ENCODE measurements around the gene TCP11L1. TPM values are rescaled to one million over a fixed set of nuclear protein-coding genes. Genes with fewer than 3 reads are reported as not detected.

TCP11L1 gene
- total and polyA plus RNA-seq, 8 donors, result 2.5 to 46.1 (median 24.5) TPM

- peaks cover 0 to 30% (median 10%) of the 10 kb centered on the region in 4 donors for H3K4me1 ChIP-seq
- WGBS, 5 donors, result 25 to 57% (median 43%) methylated on average over 1 of the region's 1 CpG
- H3K36me3 ChIP-seq, result peaks cover 0 to 9% (median 0%) of the 10 kb centered on the region in 4 donors
- intact Hi-C loops (cut with DNase I; ENCODE audit: low total_unique reads), result no loop called here
- no peak overlapping the region for H3K27ac ChIP-seq
- DNase-seq, result no peak
- no peak overlapping the region for H3K4me3 ChIP-seq
- no peaks in the 10 kb centered on the region for H3K9me3 ChIP-seq
- no peak for TF ChIP-seq EP300 (IDR thresholded peaks at IDR 0.05)
- no peak for TF ChIP-seq CTCF (IDR thresholded peaks at IDR 0.05)
- no peak for TF ChIP-seq POLR2A (IDR thresholded peaks at IDR 0.05)
- TF ChIP-seq POLR2AphosphoS5 (IDR thresholded peaks at IDR 0.05), result no peak
- H3K27me3 ChIP-seq, result no peaks in the 10 kb centered on the region
Observed at GRCh38 chr11:33021937-33022336, 17.4 kb upstream of the TCP11L1 start.

DNA sequence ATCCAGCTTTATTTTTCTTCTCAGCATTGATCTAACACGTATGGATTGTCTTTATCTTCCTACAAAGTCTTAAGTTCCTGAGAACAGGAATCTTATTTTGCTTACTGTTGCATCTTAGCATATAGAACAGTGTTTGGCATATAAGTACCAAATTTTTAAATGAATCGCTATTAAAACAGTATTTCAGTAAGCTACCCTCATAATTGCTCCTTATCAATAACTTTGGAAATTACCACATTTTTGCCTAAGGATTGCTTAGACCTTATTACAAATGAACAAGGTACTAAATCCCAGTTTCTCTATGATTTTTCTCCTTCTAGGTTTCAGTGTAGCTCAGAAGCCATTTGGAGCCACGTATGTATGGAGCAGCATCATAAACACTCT, 14.0 kb upstream of the TCP11L1 start:
- Histone ChIP-seq H3K36me3 (peaks cover 0 to 9% (median 0%) of the 10 kb centered on the region in 4 donors), H3K4me1 (peaks cover 0 to 20% (median 5%) of the 10 kb centered on the region in 4 donors), H3K4me3 (no peak overlapping the region), H3K27me3 (no peaks in the 10 kb centered on the region), H3K27ac (no peak overlapping the region), H3K9me3 (no peaks in the 10 kb centered on the region)
- TF ChIP-seq CTCF (IDR thresholded peaks at IDR 0.05) (no peak), POLR2AphosphoS5 (IDR thresholded peaks at IDR 0.05) (no peak), POLR2A (IDR thresholded peaks at IDR 0.05) (no peak), EP300 (IDR thresholded peaks at IDR 0.05) (no peak)
- 76 to 84% (median 79%) methylated on average over 3 of the region's 3 CpGs for whole genome bisulfite sequencing, 5 donors
- intact Hi-C loops (cut with DNase I; ENCODE audit: low total_unique reads), result no loop called here
- no peak for DNase-seq

GRCh38 chr11:33027233-33027632, 12.1 kb upstream of the TCP11L1 start:
- DNase-seq, result no peak
- H3K36me3 ChIP-seq, result peaks cover 0 to 9% (median 0%) of the 10 kb centered on the region in 4 donors
- WGBS, 5 donors, result 53 to 75% (median 71%) methylated on average over 2 of the region's 2 CpGs
- no peak overlapping the region for H3K27ac ChIP-seq
- H3K9me3 ChIP-seq, result no peaks in the 10 kb centered on the region
- TF ChIP-seq EP300 (IDR thresholded peaks at IDR 0.05) (no peak), CTCF (IDR thresholded peaks at IDR 0.05) (no peak), POLR2A (IDR thresholded peaks at IDR 0.05) (no peak), POLR2AphosphoS5 (IDR thresholded peaks at IDR 0.05) (no peak)
- peaks cover 0 to 6% (median 0%) of the 10 kb centered on the region in 4 donors for H3K4me1 ChIP-seq
- intact Hi-C loops (cut with DNase I; ENCODE audit: low total_unique reads), result no loop called here
- H3K4me3 ChIP-seq, result no peak overlapping the region
- H3K27me3 ChIP-seq, result no peaks in the 10 kb centered on the region

DNA sequence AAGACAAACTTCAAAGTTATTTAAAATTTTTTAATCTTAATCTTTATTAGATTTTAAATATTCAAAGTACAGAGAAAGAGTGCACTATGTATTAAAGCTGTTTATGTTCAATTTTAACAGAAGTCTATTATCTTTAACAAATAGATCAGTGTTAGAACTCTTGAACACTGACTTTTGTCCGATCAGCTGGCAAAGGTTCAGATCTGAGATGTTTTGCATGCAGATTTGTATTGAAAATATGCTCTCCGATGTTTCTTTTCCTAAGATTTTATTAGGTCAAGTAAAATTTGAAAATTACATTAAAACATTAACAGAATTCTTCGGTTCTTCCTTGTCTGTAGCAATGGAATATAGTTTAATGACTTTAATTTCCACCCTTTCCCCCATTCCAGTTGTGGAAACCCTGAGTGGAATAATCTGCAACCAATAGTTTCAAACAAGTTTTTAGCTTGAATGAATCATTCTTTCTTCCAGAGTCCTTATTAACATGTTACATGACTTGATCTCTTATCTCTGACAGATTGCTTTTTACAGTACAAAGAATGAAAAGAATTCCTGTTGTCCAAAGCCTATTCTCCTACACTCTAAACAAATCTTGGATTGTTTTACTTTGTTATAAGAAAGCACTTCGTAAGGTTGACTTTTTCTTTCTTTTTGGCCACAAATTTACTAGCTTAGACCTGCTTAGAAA, 11.4 kb upstream of the TCP11L1 start:
- H3K4me1 ChIP-seq, result no peaks in the 10 kb centered on the region
- no peak overlapping the region for H3K27ac ChIP-seq
- no peaks in the 10 kb centered on the region for H3K27me3 ChIP-seq
- peaks cover 0 to 9% (median 0%) of the 10 kb centered on the region in 4 donors for H3K36me3 ChIP-seq
- no peak for DNase-seq
- WGBS, 5 donors, result 42 to 59% (median 49%) methylated on average over 4 of the region's 4 CpGs
- H3K9me3 ChIP-seq, result no peaks in the 10 kb centered on the region
- H3K4me3 ChIP-seq, result no peak overlapping the region
- TF ChIP-seq POLR2A (IDR thresholded peaks at IDR 0.05), result no peak
- no peak for TF ChIP-seq CTCF (IDR thresholded peaks at IDR 0.05)
- no peak for TF ChIP-seq POLR2AphosphoS5 (IDR thresholded peaks at IDR 0.05)
- intact Hi-C loops (cut with DNase I; ENCODE audit: low total_unique reads), result no loop called here
